A549 (cell line): ENCODE measurements around the gene MAP2. TPM values are rescaled to one million over a fixed set of nuclear protein-coding genes. Genes with fewer than 3 reads are reported as not detected.
A peak's percentile ranks its signal among the peaks of the same experiment; 100 is the strongest.

Source experiments
- ATAC-seq, 2 experiments: fragments of 200-7000 bp in 1 of 2; fragments of >200 bp in 1 of 2; cut with Nextera tagmentation in 1 of 2; cut with Tn5 transposase in 1 of 2; 3 replicates each; pipeline versions ENCODE4 v1.8.0 to v1.9.1; 2018 to 2020; ENCODE audit warnings: mild to moderate bottlenecking in 1 of 2, moderate library complexity in 1 of 2
- CTCF ChIA-PET: fragments of 300-600 bp; sonication (Branson Sonifier 250); formaldehyde crosslinking; extraction: SDS; loops from one replicate; lab custom pipeline; 2021; ENCODE audit warnings: antibody characterized with exemption, inconsistent platforms; lab: Yijun Ruan, JAX
- POLR2A ChIA-PET: fragments of 350-600 bp; formaldehyde crosslinking; extraction: SDS; loops from one replicate; lab custom pipeline; 2021; ENCODE audit warnings: antibody characterized with exemption, inconsistent platforms; lab: Yijun Ruan, JAX
- DNase-seq, 2 experiments: peaks; one replicate each; pipeline versions ENCODE4 v3.0.0 to v3.0.0-alpha.2; 2011 to 2016; ENCODE audit warnings: low read depth in 1 of 2, low spot score in 1 of 2
- FAIRE-seq: peaks from 2 replicates; lab custom pipeline; 2011; peaks lifted over from hg19 to GRCh38; lab: Jason Lieb, UNC
- H3K27ac ChIP-seq, 2 experiments: fragments of >200 bp; sonication (Bioruptor Twin); formaldehyde crosslinking; 3 replicates each; pipeline ENCODE4 v1.5.1; 2016 to 2017
- H3K4me1 ChIP-seq: fragments of >200 bp; sonication (Bioruptor Twin); formaldehyde crosslinking; 3 replicates; pipeline ENCODE4 v1.6.1; 2016
- H3K4me2 ChIP-seq: fragments of >200 bp; sonication (Bioruptor Twin); formaldehyde crosslinking; 3 replicates; pipeline ENCODE4 v1.6.1; 2016
- H3K4me3 ChIP-seq: fragments of >200 bp; sonication (Bioruptor Twin); formaldehyde crosslinking; 3 replicates; pipeline ENCODE4 v1.5.1; 2016
- H3K9me3 ChIP-seq: fragments of >200 bp; sonication (Bioruptor Twin); formaldehyde crosslinking; 3 replicates; pipeline ENCODE4 v1.6.1; 2016
- CEBPB ChIP-seq, 2 experiments: fragments of >200 bp in 1 of 2; sonication (Bioruptor Twin) in 1 of 2; formaldehyde crosslinking in 1 of 2; IDR thresholded peaks; 2 replicates each; pipeline ENCODE4 v1.6.1; 2012 to 2016
- CHD4 ChIP-seq: fragments of 200-600 bp; sonication (generic); IDR thresholded peaks from 2 replicates; pipeline ENCODE4 v1.6.1; 2016; ENCODE audit warnings: antibody characterized with exemption, mild to moderate bottlenecking, borderline replicate concordance
- EP300 ChIP-seq, 2 experiments: fragments of >200 bp; sonication (Bioruptor Twin); formaldehyde crosslinking; IDR thresholded peaks; 2 replicates in 1 of 2; 3 replicates in 1 of 2; pipeline ENCODE4 v1.6.1; 2016 to 2017
- ESRRA ChIP-seq: fragments of 150-350 bp; IDR thresholded peaks from 2 replicates; pipeline ENCODE4 v1.6.1; 2014; ENCODE audit warnings: mild to moderate bottlenecking, low read length, borderline replicate concordance
- FOSL2 ChIP-seq, 2 experiments: fragments of 450-650 bp in 1 of 2; fragments of >200 bp in 1 of 2; sonication (Bioruptor Twin) in 1 of 2; formaldehyde crosslinking; IDR thresholded peaks; 2 replicates each; pipeline versions ENCODE4 v1.5.0 to v1.6.1; 2016 to 2020; ENCODE audit warnings: mild to moderate bottlenecking in 1 of 2, moderate library complexity in 1 of 2
- FOXS1 ChIP-seq: fragments of 250-450 bp; sonication (Bioruptor Pico); IDR thresholded peaks from 2 replicates; pipeline ENCODE4 v1.5.0; 2020; ENCODE audit warnings: mild to moderate bottlenecking, moderate library complexity
- GATA3 ChIP-seq: IDR thresholded peaks from 2 replicates; pipeline ENCODE4 v1.6.1; 2012; ENCODE audit warnings: borderline replicate concordance
- HDAC2 ChIP-seq: fragments of 200-600 bp; sonication (generic); IDR thresholded peaks from 2 replicates; pipeline ENCODE4 v1.6.1; 2016
- HEYL ChIP-seq: fragments of 250-450 bp; sonication (Bioruptor Pico); IDR thresholded peaks from 2 replicates; pipeline ENCODE4 v1.8.0; 2021; ENCODE audit warnings: mild to moderate bottlenecking, moderate library complexity
- HOXA7 ChIP-seq: fragments of 250-450 bp; sonication (Bioruptor Pico); IDR thresholded peaks from 2 replicates; pipeline ENCODE4 v1.5.0; 2020; ENCODE audit warnings: mild to moderate bottlenecking, moderate library complexity
- HOXB13 ChIP-seq: fragments of 250-450 bp; sonication (Bioruptor Pico); IDR thresholded peaks from 2 replicates; pipeline ENCODE4 v1.5.0; 2020; ENCODE audit warnings: low read depth, mild to moderate bottlenecking, moderate library complexity
- HOXB5 ChIP-seq: fragments of 250-450 bp; sonication (Bioruptor Pico); IDR thresholded peaks from 2 replicates; pipeline ENCODE4 v1.5.0; 2020; ENCODE audit warnings: mild to moderate bottlenecking, moderate library complexity
- KDM1A ChIP-seq: fragments of 200-600 bp; sonication (generic); IDR thresholded peaks from 2 replicates; pipeline ENCODE4 v1.6.1; 2016; ENCODE audit warnings: low read depth, mild to moderate bottlenecking
- MAFK ChIP-seq: fragments of 450-650 bp; IDR thresholded peaks from 2 replicates; pipeline ENCODE4 v1.6.1; 2014; ENCODE audit not compliant: partially characterized antibody
- MYC ChIP-seq: IDR thresholded peaks from 2 replicates; pipeline ENCODE4 v1.6.1; 2012; ENCODE audit warnings: mild to moderate bottlenecking, inconsistent platforms, low read length, improper control_type of control experiment, borderline replicate concordance
- NFE2L2 ChIP-seq: fragments of 150-350 bp; conservative IDR thresholded peaks from 2 replicates; pipeline ENCODE4 v1.6.1; 2014; ENCODE audit warnings: low read length
- NPAS2 ChIP-seq: fragments of 250-450 bp; sonication (Bioruptor Pico); IDR thresholded peaks from 2 replicates; pipeline ENCODE4 v1.8.0; 2022; ENCODE audit warnings: mild to moderate bottlenecking, moderate library complexity, borderline replicate concordance
- POLR2A ChIP-seq: IDR thresholded peaks from 2 replicates; pipeline ENCODE4 v1.6.1; 2012; ENCODE audit warnings: mild to moderate bottlenecking, low read length
- RAD21 ChIP-seq, 2 experiments: fragments of >200 bp in 1 of 2; sonication (Bioruptor Twin) in 1 of 2; formaldehyde crosslinking in 1 of 2; IDR thresholded peaks in 1 of 2; conservative IDR thresholded peaks in 1 of 2; 2 replicates in 1 of 2; 3 replicates in 1 of 2; pipeline ENCODE4 v1.6.1; 2012 to 2018; ENCODE audit warnings: inconsistent platforms in 1 of 2
- TFCP2L1 ChIP-seq: fragments of 250-450 bp; sonication (Bioruptor Pico); IDR thresholded peaks from 2 replicates; pipeline ENCODE4 v1.5.0; 2021; ENCODE audit warnings: mild to moderate bottlenecking
- TP53 ChIP-seq: fragments of 250-450 bp; sonication (Bioruptor Pico); IDR thresholded peaks from 2 replicates; pipeline ENCODE4 v1.5.0; 2021; ENCODE audit warnings: mild to moderate bottlenecking, moderate library complexity
- ZFP36 ChIP-seq: fragments of 450-650 bp; IDR thresholded peaks from 2 replicates; pipeline ENCODE4 v1.6.1; 2014; ENCODE audit warnings: borderline replicate concordance; ENCODE audit not compliant: partially characterized antibody
- WGBS: methylation state at CpG from one replicate; pipeline ENCODE4 v1.1.6; 2017; ENCODE audit errors: missing lambda C conversion rate; 5-methylcytosine and 5-hydroxymethylcytosine counted together
- polyA plus RNA-seq, 4 experiments: library from polyadenylated mRNA; depleted of rRNA in 3 of 4; stranded (reverse); fragments of >200 nt; fragmentation: RNase III in 1 of 4; extraction: RNeasy Plus Mini Kit Qiagen cat#74134 plus additional on column Dnase treatment in 1 of 4; gene quantifications; 2 replicates in 3 of 4; 3 replicates in 1 of 4; pipeline ENCODE4 v1.2.3, GENCODE V29; 2011 to 2017
- TF ChIP-seq, protein P1 (sequence below): IDR thresholded peaks from 2 replicates; pipeline ENCODE4 v1.6.1; 2012
- TF ChIP-seq, protein P2 (sequence below): fragments of 450-650 bp; IDR thresholded peaks from 2 replicates; pipeline ENCODE4 v1.6.1; 2014; ENCODE audit warnings: antibody characterized with exemption
- TF ChIP-seq, protein P3 (sequence below): fragments of >200 bp; sonication (Bioruptor Twin); formaldehyde crosslinking; IDR thresholded peaks from 3 replicates; pipeline ENCODE4 v1.6.1; 2016
- TF ChIP-seq, protein P4 (sequence below): IDR thresholded peaks from 2 replicates; pipeline ENCODE4 v1.6.1; 2012
- TF ChIP-seq, protein P5 (sequence below): IDR thresholded peaks from 2 replicates; pipeline ENCODE4 v1.6.1; 2012; ENCODE audit warnings: low read depth, borderline replicate concordance

MAP2 gene
- polyA plus RNA-seq, 2 of the 4 experiments (the other 2 are of a cell fraction), result 0.53 to 1.8 TPM

DNA sequence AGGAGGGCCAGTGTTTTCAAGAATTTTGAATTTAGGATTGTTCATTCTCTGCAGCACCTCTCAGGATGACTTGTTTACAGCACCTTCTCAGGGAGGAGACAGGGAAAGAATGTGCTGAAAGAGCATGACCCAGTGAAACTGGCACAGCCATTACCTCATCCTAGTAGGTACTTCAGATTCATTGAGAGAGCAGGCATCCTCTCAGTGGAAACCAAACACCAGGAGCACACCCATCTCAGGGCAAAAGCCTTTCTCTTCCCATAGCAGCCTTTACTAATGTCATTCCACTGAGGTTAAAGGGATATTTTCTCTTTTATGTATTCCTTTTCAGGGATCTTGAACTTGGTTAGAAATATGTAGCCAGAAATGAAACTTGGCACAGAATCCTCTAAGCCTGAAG is 2.6 kb downstream of the MAP2 start:
- POLR2A ChIA-PET, result no interaction called here
- Histone ChIP-seq H3K4me1 (peaks cover 21% of the 10 kb centered on the region; the same call in 2 of the 3 replicates), H3K9me3 (no peaks in the 10 kb centered on the region), H3K4me3 (no peak overlapping the region), H3K4me2 (peak overlapping the region; percentile 87; the same call in 2 of the 3 replicates), H3K27ac (peak overlapping the region in 1 of 2 experiments; percentile 16; a peak in 1 of 6 replicates)
- TF ChIP-seq NFE2L2 (peak; percentile 46; the same call in 1 of the 2 replicates), MAFK (peak; percentile 13), TP53 (CRISPR knock-in tag) (no peak)
- CTCF ChIA-PET, result interaction anchor here (0.6 to 3.9 kb wide), 7 partner anchors 25 to 131 kb away, joined by 3 to 67 read pairs (median 3); no protein-coding TSS in a partner anchor
- FAIRE-seq (no peak), DNase-seq (peak in 1 of 2 experiments; percentile 56), ATAC-seq (no peak)

DNA sequence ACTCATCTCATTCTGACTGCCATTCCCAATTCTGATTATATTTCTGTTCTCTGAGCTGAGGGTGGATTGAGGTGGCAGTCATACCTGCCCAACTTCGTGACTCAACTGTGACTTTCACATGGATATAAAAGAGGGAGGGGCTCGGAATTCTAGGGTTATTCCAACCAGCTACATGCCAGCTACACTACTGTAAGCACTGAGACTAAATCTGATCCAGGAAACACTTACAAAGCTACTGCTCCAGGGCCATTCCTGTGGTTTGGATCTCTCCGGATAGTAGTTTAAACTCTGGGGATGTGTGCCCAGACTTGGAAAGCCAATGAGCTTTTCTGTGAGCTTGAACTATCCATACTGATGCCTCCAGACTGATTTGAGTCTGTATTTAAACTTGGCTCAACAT is 7.9 kb downstream of the MAP2 start:
- Histone ChIP-seq H3K4me2 (no peak overlapping the region), H3K27ac (no peak overlapping the region), H3K4me3 (no peak overlapping the region)
- DNase-seq, result no peak
- no peak for FAIRE-seq
- CTCF ChIA-PET, result interaction anchor here (1.2 to 1.4 kb wide), 4 partner anchors 8 to 146 kb away, joined by 3 to 5 read pairs (median 4); partner anchors contain the start of gene MAP2
- no peak for TF ChIP-seq RAD21 (conservative IDR thresholded peaks at IDR 0.05 in 1 of 2, IDR thresholded peaks at IDR 0.05 in 1 of 2)
- no peak for TF ChIP-seq FOSL2 (IDR thresholded peaks at IDR 0.05)
- TF ChIP-seq FOSL2 (CRISPR knock-in tag; IDR thresholded peaks at IDR 0.05), result no peak
- no peak for TF ChIP-seq FOXS1
- no peak for TF ChIP-seq GATA3
- no peak for TF ChIP-seq ESRRA
- no peak for TF ChIP-seq CHD4
- TF ChIP-seq, all 56 proteins: peak for 0
- no peak for ATAC-seq
- Histone ChIP-seq H3K9me3 (no peaks in the 10 kb centered on the region), H3K4me1 (peaks cover 4% of the 10 kb centered on the region; the same call in 2 of the 3 replicates)
- POLR2A ChIA-PET, result no interaction called here
- 34% methylated on average over 3 of the region's 3 CpGs for WGBS

DNA sequence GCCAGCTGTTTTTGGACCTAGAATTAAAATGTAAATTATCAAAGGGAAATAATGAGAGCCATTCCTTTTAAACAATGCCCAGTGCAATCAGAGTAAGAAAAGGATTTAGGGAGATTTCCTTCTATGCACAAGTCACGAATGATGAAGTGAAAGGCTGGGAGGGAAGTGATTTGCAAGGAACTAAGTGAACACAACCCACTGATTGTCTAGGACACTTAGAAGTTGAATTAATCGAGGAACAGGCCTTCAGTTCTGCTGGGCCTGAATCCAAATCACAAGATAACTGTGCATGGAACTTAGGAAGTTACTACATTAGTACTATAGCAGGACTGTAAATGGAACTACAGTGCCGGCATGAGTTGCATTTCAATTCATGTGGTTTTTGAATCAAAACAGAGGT is 17.7 kb downstream of the MAP2 start:
- no peak for ATAC-seq

More for the DNA sequence above, 17.7 kb downstream of the MAP2 start:
- CTCF ChIA-PET, result no interaction called here
- H3K4me3 ChIP-seq, result no peak overlapping the region
- no peaks in the 10 kb centered on the region for H3K9me3 ChIP-seq
- FAIRE-seq (no peak), DNase-seq (no peak)
- H3K4me2 ChIP-seq, result no peak overlapping the region
- no peak overlapping the region for H3K27ac ChIP-seq
- TF ChIP-seq, protein P1, sequence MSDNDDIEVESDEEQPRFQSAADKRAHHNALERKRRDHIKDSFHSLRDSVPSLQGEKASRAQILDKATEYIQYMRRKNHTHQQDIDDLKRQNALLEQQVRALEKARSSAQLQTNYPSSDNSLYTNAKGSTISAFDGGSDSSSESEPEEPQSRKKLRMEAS, result no peak
- TF ChIP-seq HEYL (CRISPR knock-in tag) (no peak), CEBPB (IDR thresholded peaks at IDR 0.05) (no peak), HOXB13 (no peak), EP300 (IDR thresholded peaks at IDR 0.05) (no peak), TFCP2L1 (CRISPR knock-in tag) (no peak), HOXB5 (CRISPR knock-in tag) (no peak), ZFP36 (no peak), HOXA7 (CRISPR knock-in tag) (no peak), KDM1A (no peak), POLR2A (no peak), GATA3 (no peak), MYC (no peak), NPAS2 (CRISPR knock-in tag) (no peak), HDAC2 (no peak), FOSL2 (IDR thresholded peaks at IDR 0.05) (no peak), FOSL2 (CRISPR knock-in tag; IDR thresholded peaks at IDR 0.05) (no peak)
- TF ChIP-seq, protein P2, sequence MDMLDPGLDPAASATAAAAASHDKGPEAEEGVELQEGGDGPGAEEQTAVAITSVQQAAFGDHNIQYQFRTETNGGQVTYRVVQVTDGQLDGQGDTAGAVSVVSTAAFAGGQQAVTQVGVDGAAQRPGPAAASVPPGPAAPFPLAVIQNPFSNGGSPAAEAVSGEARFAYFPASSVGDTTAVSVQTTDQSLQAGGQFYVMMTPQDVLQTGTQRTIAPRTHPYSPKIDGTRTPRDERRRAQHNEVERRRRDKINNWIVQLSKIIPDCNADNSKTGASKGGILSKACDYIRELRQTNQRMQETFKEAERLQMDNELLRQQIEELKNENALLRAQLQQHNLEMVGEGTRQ, result no peak
- TF ChIP-seq, protein P3, sequence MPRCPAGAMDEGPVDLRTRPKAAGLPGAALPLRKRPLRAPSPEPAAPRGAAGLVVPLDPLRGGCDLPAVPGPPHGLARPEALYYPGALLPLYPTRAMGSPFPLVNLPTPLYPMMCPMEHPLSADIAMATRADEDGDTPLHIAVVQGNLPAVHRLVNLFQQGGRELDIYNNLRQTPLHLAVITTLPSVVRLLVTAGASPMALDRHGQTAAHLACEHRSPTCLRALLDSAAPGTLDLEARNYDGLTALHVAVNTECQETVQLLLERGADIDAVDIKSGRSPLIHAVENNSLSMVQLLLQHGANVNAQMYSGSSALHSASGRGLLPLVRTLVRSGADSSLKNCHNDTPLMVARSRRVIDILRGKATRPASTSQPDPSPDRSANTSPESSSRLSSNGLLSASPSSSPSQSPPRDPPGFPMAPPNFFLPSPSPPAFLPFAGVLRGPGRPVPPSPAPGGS, result no peak
- TF ChIP-seq, protein P4, sequence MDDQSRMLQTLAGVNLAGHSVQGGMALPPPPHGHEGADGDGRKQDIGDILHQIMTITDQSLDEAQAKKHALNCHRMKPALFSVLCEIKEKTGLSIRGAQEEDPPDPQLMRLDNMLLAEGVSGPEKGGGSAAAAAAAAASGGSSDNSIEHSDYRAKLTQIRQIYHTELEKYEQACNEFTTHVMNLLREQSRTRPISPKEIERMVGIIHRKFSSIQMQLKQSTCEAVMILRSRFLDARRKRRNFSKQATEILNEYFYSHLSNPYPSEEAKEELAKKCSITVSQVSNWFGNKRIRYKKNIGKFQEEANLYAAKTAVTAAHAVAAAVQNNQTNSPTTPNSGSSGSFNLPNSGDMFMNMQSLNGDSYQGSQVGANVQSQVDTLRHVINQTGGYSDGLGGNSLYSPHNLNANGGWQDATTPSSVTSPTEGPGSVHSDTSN, result no peak
- TF ChIP-seq, protein P5, sequence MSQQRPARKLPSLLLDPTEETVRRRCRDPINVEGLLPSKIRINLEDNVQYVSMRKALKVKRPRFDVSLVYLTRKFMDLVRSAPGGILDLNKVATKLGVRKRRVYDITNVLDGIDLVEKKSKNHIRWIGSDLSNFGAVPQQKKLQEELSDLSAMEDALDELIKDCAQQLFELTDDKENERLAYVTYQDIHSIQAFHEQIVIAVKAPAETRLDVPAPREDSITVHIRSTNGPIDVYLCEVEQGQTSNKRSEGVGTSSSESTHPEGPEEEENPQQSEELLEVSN, result no peak
- WGBS, result 63% methylated on average over 3 of the region's 3 CpGs
- H3K4me1 ChIP-seq, result no peaks in the 10 kb centered on the region
- POLR2A ChIA-PET, result no interaction called here
